GM19468 (cell line): ENCODE data around the gene CRACDL.

Experiments used
- ATAC-seq: cut with Tn5 transposase; IDR thresholded peaks from one replicate; pipeline ENCODE4 v1.9.1; 2021; ENCODE audit warnings: mild to moderate bottlenecking, moderate library complexity, moderate number of reproducible peaks; ENCODE audit not compliant: unreplicated experiment; ENCODE audit errors: extremely low read depth

CRACDL gene, protein sequence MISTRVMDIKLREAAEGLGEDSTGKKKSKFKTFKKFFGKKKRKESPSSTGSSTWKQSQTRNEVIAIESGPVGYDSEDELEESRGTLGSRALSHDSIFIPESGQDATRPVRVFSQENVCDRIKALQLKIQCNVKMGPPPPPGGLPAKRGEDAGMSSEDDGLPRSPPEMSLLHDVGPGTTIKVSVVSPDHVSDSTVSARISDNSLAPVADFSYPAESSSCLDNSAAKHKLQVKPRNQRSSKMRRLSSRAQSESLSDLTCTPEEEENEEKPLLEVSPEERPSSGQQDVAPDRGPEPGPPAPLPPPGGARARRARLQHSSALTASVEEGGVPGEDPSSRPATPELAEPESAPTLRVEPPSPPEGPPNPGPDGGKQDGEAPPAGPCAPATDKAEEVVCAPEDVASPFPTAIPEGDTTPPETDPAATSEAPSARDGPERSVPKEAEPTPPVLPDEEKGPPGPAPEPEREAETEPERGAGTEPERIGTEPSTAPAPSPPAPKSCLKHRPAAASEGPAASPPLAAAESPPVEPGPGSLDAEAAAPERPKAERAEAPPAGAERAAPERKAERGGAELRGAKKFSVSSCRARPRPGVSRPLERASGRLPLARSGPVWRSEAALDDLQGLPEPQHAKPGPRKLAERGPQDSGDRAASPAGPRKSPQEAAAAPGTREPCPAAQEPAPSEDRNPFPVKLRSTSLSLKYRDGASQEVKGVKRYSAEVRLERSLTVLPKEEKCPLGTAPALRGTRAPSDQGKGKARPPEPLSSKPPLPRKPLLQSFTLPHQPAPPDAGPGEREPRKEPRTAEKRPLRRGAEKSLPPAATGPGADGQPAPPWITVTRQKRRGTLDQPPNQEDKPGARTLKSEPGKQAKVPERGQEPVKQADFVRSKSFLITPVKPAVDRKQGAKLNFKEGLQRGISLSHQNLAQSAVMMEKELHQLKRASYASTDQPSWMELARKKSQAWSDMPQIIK

DNA sequence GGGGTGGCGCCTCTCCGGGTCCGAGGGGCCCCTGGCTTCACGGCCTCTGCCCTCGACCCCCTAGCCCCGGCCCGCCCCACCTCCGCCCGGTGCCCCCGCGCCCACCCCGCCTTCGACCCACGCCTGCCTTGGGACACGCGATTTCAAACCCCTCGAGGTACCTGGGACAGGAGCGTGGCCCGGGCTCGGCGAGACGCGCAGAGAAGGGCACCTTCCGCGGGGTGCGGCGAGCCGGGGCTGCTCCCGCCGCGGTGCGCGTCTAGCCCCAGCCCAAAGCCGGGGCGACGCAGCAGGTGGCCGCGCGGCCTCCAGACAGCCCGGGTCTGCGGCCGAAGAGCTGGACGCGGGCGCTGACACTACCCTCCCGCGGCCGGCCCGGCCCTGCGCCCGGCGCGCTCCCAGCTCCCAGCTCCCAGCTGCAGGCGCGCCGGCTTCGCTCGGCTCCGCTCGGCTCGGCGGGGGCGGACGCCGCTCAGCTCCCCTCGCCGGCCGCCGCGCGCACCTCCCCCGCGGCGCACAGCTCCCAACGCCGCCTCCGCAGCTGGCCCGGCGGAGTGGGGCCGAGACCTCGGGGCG is at the start of gene CRACDL:
TSS of gene CRACDL (minus strand) at position 449 of the 576 bp plus-strand sequence. CDS start 89,425 bp downstream, outside the sequence.
- ATAC-seq, result no peak

DNA sequence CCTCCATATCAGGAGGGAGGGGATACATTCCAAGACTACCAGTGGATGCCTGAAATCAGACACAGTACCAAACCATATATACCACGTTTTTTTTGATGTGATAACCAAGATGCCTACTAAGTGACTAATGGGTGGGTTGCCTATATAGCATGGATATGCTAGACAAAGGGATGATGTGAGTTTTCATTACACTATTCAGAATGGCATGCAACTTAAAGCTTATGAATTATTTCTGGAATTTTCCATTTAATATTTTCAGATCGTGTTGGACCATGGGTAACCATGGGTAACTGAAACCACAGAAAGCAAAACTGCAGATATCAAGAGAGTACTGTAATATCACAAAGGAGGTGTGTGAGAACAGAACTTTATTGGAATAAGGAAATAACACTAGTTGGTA is 39.6 kb upstream of the CRACDL start:
- ATAC-seq, result no peak

DNA sequence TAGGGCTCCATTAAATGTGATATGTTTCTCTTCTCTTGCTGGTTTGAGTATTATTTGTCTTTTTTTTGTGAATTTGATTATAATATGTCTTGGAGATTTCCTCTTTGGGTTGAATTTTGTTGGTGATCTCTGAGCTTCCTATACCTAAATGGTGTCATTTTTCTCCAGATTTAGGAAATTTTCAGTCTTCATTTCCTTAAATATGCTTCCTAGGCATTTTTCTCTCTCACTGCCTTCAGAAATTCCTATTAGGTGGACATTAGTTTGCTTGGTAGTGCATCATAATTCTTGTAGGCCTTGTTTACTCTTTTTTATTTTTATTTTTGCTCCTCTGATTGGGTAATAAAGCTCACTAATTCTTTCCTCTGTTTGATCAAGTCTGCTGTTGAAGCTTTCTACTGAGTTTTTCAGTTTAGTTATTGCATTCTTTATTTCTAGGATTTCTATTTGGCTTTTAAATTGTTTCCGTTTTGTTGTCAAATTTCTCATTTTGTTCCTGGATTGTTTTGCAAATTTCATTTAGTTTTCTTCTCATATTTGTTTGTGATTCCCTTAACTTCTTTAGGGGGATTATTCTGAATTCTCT is 36.6 kb upstream of the CRACDL start:
- no peak for ATAC-seq

DNA sequence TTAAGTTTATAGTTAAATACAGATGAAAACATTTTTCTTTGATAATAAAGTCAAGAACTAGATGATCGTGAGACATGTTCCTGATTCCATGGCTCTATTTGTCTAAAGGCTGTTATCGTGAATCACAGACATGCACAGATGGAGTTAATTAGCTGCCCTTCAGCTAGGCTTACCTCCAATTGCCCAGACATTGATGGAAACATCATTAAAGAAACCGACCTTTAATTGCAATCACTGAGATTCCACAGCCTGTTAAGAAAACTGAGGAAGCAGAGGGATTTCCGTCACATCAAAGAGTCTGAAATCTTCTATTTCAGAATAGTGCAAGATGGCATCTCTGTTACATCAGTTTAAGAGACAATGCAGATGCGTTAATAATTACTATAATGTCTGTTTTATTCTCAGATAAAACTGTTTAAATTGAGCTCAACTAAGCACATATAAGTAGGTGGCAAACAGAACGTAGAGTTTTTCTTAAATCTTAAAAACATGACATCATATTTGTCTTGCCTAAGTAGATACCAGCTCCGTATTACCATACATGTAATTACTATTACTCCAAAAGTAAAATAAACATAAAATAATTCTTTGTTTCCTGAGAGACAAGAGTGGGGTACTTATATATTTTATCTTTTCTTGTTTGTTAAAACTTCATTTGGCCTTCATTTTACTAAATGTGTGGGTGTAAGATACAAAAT is 23.9 kb upstream of the CRACDL start:
- no peak for ATAC-seq

DNA sequence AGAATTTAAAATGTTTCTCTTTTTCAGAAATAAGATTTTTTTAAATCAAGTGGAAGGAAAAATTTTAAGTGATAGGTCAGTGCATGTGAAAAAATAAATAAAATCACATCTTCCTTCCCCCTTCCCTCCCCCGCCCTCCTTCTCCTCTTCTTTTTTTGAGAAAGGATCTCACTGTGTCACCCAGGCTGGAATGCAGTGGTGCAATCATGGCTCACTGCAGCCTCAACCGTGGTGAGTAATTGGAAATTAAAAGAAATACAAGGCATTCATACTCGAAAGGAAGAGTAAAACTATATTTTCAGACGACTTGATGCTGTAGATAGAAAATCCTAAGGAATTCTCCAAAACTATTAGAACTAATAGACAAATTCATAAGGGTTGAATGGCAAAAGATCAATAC is 16.9 kb upstream of the CRACDL start:
- ATAC-seq, result no peak

DNA sequence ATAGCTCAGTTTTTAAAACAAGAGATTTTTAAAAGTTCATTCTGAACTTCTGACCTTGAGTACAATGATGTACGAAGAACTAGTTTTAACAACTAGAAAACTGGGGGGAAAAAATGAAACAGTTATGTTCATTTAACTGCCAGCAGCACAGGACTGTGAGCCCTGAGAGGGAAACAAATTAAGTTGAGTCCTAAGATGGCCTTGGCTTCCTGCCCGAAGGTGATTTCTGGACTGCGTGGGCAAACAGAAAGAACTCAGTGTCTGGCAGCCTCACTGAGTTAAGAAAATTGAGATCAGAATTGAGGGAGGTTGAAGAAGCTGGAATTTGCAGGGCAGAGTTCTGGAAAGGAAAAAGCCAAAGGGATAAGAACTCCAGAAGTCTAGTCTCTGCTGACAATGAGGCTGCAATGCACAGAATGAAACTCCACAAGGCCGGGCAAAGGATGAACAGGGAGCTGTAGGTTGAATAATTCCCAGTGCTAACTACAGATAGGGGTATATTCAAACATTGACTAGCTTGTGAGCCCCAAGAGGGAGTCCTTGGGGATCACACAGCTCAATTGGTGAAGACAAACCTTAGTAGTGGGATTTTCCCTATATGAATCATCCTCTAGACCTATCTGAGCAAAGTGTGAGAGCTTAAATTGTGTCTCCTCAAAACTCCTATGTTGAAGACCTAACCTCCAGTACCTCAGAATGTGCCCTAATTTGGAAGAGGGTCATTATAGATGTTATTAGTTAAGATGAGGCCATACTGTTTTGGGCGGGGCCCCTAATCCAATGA is 13.1 kb upstream of the CRACDL start:
- ATAC-seq, result no peak

DNA sequence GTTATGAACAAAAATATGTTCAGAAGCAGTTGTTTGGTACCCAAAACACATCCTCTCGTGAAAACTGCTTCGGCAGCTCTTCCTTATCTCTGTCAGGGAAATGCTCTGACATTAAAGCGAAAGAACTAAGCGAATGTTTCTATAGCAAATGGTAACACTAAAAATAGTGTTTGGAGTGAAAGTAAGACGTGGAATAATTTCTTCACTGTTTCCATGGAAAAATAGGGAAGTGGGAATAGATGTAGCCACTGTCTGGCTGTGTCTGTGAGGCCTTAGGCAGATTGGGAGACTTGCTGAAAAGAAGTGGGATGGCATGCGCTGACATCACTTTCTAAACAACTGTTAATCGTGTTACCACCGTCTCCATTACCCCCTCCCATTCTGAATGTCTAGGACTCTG is 11.5 kb upstream of the CRACDL start:
- no peak for ATAC-seq

DNA sequence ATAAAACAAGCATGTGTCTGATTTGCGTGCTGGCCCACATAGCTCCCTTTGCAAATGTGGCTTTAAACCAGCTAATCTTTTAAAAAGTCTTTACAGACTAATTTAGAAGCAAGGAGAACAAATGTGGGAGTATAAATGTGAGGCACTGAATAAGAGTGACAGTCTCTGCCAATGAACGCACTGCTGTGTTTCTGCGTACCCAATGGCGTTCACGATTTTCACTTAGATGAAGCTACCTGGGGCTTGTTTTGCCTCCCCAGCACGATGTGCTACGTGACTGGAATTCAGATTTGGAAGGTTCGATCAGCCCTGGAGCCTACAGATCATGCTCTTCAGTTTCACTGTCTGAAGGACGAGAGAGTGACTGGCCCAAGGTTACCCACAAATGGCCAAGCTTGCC is 10.8 kb upstream of the CRACDL start:
- ATAC-seq, result no peak

DNA sequence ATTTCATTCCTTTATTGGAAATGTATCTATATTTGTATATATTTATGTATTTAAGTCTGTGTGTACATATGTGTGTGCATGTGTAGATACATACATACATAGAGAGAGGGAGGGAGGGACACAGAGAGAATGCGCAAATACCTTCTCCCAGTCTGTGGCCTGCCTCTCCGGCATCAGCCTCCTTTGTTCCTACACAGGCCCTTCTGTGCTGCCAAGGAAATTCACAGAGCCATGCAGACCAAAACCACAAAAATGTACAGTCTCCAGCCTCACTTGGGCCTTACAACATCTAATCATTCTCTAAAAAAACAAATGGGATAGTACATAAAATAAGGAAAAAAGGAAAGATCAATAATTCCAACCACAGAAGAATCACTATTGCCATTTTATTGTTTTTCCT is 8.8 kb upstream of the CRACDL start:
- ATAC-seq, result no peak

DNA sequence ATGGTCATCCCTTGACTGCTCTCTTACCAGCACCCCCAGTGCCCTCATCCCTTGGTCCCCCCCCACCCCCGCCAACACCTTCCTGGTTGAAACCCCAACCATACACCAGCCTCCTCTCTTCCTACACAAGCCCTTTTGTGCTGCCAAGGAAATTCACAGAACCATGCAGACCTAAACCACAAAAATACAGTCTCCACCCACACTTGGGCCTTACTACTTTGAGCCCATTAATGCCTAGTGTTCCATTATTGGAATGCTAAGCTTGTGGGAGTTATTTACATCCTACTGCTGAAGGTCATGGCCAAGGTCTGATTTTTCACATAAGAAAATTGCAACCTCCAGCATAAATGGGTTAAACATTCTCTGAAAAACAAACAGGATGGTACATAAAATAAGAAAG is 4.1 kb upstream of the CRACDL start:
- ATAC-seq, result no peak

DNA sequence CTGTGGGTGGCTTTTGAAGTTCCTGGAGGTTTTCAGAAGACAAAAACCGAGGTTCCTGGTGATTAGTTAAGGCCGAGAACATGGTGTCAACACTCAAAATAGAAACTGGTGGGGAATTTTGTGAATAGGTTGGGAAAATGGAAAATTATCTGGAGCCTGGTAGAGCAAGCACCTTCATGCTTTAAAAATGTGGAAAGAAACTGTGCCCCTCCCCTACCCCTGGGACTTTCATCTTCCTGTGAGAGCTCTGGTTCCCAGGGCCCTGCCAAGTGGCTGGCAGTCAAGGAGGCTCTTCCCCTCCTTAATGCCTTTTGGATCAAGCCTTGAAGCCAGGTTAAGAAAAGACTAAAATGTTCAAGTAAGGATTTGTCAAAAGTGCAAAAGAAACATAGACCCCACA is 1.9 kb upstream of the CRACDL start:
- ATAC-seq, result no peak

DNA sequence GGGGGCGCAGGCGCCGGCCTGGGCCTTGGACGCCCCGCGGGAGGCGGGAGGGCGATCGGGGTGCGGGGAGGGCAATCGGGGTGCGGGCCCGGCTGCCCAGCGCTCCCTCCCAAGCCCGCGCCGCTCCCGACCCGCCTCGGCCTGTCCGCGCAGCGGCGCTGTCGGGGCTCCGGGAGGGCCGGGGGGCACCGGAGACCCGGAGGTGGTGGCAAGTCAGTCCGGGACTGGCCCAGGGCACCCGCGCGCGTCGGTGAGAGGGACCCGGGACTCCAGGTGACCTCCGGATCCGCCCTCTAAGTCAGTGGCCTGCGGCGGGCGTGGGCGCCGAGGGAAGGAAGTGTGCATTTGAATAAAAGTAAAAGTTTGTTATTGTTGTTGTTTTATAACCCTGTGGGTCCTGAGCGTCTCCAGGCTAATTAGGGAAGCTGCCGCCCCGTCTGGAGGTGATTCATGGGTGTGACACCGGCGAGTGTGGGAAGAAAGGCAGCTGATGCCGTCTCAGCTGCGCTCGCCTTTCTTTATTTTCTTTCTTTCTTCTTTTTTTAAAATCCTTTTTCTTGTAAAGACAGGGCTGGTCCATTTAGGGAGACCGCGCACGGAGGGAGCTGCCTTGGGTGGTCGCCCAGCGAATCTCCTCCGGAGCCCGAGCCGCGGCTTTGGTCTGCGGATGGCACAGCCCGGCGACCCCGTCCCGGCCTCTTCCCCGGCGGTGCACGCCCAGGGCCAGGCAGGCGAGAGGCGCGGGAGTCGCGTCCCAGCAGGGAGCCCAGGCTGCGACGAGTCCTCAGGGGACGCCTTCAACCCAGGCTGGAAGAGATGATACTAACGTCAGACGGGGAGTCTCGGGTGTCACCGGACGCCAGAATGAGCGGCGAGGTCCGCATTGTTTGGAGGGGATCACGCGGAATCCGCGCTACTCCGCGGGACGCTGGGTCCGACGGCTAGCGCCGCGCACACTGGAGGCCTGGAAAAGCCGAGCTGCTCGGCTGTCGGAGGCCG is 627 bp upstream of the CRACDL start:
- ATAC-seq, result no peak

DNA sequence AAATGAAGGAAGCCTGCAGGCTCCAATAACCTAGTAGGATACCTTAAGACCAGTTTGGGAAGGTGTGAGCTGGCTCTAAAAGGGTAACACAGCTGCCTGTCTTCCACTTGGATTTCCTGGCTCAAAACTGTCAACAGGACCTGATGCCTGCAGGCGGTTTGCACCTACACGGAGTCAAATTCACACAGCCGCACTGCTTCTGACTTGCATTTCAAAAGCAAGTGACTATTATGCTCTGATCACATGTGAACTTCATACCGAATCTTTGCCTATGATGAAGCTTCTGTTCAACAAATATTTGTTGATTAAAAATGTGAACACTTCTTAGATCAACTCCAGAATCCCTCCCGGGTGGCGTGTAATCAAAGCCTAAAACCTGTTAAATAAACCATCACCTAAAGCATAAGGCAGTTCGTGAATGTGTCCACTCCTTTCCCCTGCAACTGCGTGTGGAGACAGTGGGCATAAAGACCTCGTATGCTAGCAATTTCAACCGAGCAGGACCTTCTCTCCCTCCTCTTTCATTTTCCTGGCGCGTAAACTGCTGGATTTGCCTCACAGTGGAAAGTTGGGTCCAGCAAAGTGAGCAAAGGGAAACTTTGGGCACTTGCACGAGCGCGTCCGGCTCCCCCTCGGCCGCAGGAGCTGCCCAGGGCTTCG is 784 bp downstream of the CRACDL start:
- no peak for ATAC-seq

DNA sequence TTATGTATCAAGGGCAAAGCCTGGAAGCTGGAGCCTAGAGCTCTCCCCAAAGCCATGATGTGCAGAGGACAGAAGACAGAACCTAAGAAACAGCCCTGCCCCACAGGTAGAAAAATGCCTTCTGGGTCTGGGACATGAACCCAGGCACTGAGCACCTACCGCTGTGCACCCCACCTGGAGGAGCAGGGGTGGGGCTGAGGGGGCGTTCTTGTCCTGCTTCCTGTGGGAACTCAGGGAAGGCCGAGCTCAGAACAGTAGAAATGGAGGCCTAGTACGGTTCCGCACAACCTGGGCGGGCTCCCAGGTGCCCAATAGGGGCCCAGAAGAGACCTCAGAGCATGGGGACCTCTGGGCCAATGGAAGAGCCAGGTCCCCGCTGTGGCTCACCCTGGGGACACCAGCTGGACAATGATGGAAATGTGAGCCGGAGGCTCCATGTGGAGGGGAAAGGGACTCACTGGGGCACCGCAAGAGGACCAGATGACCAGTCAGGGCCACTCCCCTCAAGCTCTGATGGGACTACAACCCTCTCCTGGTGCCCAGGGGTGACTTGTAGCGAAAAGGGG is 3.2 kb downstream of the CRACDL start:
- ATAC-seq, result no peak

DNA sequence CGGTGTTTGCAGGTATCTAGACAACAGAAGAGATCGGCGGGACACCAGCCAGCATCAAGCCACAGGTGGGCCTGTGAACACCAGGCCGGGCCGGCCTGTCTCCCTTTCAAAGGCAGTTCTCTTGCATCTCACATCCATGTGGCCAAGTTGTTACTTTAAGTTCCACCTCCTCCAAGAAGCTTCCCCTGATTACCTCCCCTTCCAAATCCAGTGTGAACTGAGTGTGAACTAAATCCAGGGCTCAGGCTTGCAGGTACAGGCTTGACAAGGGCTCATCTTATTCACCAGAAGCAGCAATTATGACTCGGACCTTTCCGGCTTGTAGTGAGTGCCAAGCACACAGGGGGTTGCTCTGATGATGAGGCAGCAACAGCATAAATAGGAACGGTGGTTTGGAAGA is 3.9 kb downstream of the CRACDL start:
- ATAC-seq, result no peak

DNA sequence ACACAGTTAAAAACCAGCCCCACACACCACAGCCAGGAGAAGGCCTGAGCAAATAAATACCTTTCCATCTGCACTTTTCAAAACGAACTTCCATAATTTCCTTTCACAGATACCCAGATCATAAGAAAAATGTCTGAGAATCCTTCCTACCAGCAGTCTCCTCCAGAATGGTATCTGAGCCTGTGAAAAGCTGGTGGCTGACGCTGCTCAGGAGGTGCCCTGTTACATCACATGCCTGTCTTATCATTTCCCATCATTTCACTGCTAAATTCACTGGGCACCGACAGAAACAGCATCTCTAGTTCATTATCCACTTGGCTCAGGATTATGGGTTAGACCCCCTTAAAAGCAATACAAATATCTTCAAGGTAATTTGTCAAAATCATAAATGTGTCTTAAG is 4.4 kb downstream of the CRACDL start:
- ATAC-seq, result no peak

DNA sequence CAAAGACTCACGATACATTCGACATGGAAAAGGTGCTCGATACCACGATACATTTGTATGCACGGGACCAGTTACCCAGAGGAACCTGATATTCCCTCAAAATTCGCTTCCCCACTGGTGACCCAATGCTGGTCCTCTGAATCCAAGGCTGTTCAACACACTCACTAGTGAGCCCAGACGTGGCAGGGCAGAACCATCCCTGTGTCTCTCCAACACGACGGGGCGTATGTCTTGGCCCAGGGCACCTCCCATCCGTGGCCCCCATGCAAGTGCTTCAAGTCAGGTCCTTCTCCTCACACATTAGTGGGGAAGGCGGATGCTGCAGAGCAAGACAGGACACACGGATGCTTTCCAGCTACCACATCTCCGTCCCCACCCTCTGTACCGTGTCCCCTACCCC is 6.1 kb downstream of the CRACDL start:
- ATAC-seq, result no peak
